ENCODE measurements around the gene HNRNPH2. TPM values are rescaled to one million over a fixed set of nuclear protein-coding genes. Genes with fewer than 3 reads are reported as not detected.

The HNRNPH2 gene
- 50.1 and 55.4 TPM in 2 replicates for polyA plus RNA-seq (2011; rRNA removed)
- 14.8 and 16.4 TPM in 2 replicates for polyA plus RNA-seq (2012; cell fraction: cytosol; rRNA removed)
- 6.9 and 16.9 TPM in 2 replicates for polyA plus RNA-seq (2012; cell fraction: nucleus; rRNA removed)
- polyA plus RNA-seq (2017; fragmentation: RNase III; extraction: RNeasy Plus Mini Kit Qiagen cat#74134 plus additional on column Dnase treatment) = 74.9 to 88.0 TPM (median 86.5 TPM) in 3 replicates
- 14.5 and 16.0 TPM in 2 replicates for polyA minus RNA-seq (2011; rRNA and poly(A)+ RNA removed)

DNA sequence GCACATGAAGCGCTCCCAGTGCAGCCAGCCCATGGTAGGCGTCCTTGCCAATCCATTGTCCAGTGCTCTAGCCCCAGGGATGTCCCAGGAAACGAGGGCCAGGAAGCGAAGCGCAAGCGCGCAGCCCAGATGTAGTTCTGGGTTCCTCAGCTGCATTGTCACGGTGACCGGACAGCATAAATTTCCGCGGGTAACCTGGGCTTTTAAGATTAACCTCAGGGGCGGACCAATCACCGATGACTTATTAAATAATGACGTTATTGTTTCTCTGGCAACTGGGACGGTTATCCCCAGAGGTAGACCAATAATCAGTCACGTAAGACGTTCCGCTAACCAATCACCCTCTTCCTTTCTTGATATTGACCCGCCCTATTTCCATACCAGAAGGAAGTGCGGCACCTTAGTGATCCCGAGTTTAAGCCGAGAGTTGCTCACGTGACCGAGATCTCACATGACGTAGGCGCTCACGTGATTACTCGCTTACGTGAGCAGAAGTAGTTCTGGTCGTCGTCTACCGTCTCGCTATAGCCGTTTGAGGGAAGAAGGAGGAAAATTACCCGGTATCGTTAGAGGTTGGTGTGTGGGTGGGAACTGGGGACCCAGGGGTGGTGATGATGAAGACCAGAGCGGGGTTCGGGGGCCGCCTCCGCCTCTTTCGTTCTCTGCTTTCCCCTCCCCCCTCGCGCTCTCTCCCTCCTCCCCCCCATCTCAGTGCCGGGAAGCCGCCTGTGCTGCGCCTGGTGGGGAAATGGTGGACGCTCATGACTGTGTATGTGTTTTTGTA, at the start of gene HNRNPH2, which contains the start of gene GLA:
HNRNPH2 (plus strand) TSS at position 475 of the 784 bp plus-strand sequence. CDS start 3,767 bp downstream, outside the sequence.
GLA (minus strand) TSS at position 178 of the 784 bp plus-strand sequence; CDS start at position 156, 22 bp downstream.
- ChIA-PET POLR2A (interaction anchor here (1.0 to 1.3 kb wide), 5 partner anchors 10 to 59 kb away, joined by 3 to 11 read pairs (median 4); partner anchors contain the start of genes RPL36A and TIMM8A), CTCF (no interaction called here)
- FAIRE-seq (peak; percentile 100), DNase-seq (ENCODE audit: low read depth in 1 of 2, low spot score in 1 of 2) (peak; percentile 83 to 99), ATAC-seq (peak; percentile 91 to 92)
- peak within 1 kb of the TSS; percentile 97 for H3K4me2 ChIP-seq
- under 1% methylated on average over 41 of the region's 47 CpGs for whole genome bisulfite sequencing (ENCODE audit: missing lambda C conversion rate)
- H3K27ac ChIP-seq = peak within 1 kb of the TSS; percentile 88 to 94
- H3K9me3 ChIP-seq = no peaks in the 10 kb centered on the region
- peak within 1 kb of the TSS; percentile 76 for H3K4me3 ChIP-seq
- H3K4me1 ChIP-seq = peaks cover 17% of the 10 kb centered on the region; the same call in 2 of the 3 replicates
- TF ChIP-seq POLR2AphosphoS2 (conservative IDR thresholded peaks at IDR 0.05; ENCODE audit: low read length) = no peak
- no peak for TF ChIP-seq MAZ (IDR thresholded peaks at IDR 0.05; ENCODE audit: borderline replicate concordance, low read depth, low read length)
- TF ChIP-seq NR3C1 (IDR thresholded peaks at IDR 0.05) = no peak
- peak; percentile 53 to 67; a peak in 3 of 5 replicates for TF ChIP-seq JUN (IDR thresholded peaks at IDR 0.05)
- TF ChIP-seq, protein P1, sequence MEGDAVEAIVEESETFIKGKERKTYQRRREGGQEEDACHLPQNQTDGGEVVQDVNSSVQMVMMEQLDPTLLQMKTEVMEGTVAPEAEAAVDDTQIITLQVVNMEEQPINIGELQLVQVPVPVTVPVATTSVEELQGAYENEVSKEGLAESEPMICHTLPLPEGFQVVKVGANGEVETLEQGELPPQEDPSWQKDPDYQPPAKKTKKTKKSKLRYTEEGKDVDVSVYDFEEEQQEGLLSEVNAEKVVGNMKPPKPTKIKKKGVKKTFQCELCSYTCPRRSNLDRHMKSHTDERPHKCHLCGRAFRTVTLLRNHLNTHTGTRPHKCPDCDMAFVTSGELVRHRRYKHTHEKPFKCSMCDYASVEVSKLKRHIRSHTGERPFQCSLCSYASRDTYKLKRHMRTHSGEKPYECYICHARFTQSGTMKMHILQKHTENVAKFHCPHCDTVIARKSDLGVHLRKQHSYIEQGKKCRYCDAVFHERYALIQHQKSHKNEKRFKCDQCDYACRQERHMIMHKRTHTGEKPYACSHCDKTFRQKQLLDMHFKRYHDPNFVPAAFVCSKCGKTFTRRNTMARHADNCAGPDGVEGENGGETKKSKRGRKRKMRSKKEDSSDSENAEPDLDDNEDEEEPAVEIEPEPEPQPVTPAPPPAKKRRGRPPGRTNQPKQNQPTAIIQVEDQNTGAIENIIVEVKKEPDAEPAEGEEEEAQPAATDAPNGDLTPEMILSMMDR (IDR thresholded peaks at IDR 0.05) = no peak
- TF ChIP-seq EHMT2 (IDR thresholded peaks at IDR 0.05; ENCODE audit: low read depth) = no peak
- TF ChIP-seq, protein P2, sequence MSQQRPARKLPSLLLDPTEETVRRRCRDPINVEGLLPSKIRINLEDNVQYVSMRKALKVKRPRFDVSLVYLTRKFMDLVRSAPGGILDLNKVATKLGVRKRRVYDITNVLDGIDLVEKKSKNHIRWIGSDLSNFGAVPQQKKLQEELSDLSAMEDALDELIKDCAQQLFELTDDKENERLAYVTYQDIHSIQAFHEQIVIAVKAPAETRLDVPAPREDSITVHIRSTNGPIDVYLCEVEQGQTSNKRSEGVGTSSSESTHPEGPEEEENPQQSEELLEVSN (IDR thresholded peaks at IDR 0.05; ENCODE audit: borderline replicate concordance, low read depth) = no peak
- no peak for TF ChIP-seq TP53 (CRISPR knock-in tag; IDR thresholded peaks at IDR 0.05)
- no peak for TF ChIP-seq RCOR1 (IDR thresholded peaks at IDR 0.05; ENCODE audit: low read depth, low read length)
- no peak for TF ChIP-seq RNF2 (IDR thresholded peaks at IDR 0.05; ENCODE audit: borderline replicate concordance, low read depth)
- no peak for TF ChIP-seq CBX2 (IDR thresholded peaks at IDR 0.05; ENCODE audit: borderline replicate concordance, low read depth)
- no peak for TF ChIP-seq FOSB (CRISPR knock-in tag; IDR thresholded peaks at IDR 0.05)
- TF ChIP-seq, protein P3, sequence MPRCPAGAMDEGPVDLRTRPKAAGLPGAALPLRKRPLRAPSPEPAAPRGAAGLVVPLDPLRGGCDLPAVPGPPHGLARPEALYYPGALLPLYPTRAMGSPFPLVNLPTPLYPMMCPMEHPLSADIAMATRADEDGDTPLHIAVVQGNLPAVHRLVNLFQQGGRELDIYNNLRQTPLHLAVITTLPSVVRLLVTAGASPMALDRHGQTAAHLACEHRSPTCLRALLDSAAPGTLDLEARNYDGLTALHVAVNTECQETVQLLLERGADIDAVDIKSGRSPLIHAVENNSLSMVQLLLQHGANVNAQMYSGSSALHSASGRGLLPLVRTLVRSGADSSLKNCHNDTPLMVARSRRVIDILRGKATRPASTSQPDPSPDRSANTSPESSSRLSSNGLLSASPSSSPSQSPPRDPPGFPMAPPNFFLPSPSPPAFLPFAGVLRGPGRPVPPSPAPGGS (IDR thresholded peaks at IDR 0.05) = 0 out of 3 replicates have a peak, but pooled peaks have one; percentile 37
- TF ChIP-seq, protein P4, sequence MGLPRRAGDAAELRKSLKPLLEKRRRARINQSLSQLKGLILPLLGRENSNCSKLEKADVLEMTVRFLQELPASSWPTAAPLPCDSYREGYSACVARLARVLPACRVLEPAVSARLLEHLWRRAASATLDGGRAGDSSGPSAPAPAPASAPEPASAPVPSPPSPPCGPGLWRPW (IDR thresholded peaks at IDR 0.05) = no peak
- no peak for TF ChIP-seq KDM5A (IDR thresholded peaks at IDR 0.05)
- TF ChIP-seq TFCP2L1 (CRISPR knock-in tag; IDR thresholded peaks at IDR 0.05) = no peak
- peak; percentile 88 for TF ChIP-seq BHLHE40 (IDR thresholded peaks at IDR 0.05; ENCODE audit: low read depth, low read length)
- TF ChIP-seq POLR2A (IDR thresholded peaks at IDR 0.05; ENCODE audit: low read length) = peak; percentile 82
- no peak for TF ChIP-seq ZC3H11A (IDR thresholded peaks at IDR 0.05)
- TF ChIP-seq, protein P5, sequence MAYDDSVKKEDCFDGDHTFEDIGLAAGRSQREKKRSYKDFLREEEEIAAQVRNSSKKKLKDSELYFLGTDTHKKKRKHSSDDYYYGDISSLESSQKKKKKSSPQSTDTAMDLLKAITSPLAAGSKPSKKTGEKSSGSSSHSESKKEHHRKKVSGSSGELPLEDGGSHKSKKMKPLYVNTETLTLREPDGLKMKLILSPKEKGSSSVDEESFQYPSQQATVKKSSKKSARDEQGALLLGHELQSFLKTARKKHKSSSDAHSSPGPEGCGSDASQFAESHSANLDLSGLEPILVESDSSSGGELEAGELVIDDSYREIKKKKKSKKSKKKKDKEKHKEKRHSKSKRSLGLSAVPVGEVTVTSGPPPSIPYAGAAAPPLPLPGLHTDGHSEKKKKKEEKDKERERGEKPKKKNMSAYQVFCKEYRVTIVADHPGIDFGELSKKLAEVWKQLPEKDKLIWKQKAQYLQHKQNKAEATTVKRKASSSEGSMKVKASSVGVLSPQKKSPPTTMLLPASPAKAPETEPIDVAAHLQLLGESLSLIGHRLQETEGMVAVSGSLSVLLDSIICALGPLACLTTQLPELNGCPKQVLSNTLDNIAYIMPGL (CRISPR knock-in tag; IDR thresholded peaks at IDR 0.05; ENCODE audit: borderline replicate concordance) = no peak
- no peak for TF ChIP-seq JUNB (IDR thresholded peaks at IDR 0.05)
- TF ChIP-seq SREBF2 (IDR thresholded peaks at IDR 0.05) = no peak
- TF ChIP-seq, protein P6, sequence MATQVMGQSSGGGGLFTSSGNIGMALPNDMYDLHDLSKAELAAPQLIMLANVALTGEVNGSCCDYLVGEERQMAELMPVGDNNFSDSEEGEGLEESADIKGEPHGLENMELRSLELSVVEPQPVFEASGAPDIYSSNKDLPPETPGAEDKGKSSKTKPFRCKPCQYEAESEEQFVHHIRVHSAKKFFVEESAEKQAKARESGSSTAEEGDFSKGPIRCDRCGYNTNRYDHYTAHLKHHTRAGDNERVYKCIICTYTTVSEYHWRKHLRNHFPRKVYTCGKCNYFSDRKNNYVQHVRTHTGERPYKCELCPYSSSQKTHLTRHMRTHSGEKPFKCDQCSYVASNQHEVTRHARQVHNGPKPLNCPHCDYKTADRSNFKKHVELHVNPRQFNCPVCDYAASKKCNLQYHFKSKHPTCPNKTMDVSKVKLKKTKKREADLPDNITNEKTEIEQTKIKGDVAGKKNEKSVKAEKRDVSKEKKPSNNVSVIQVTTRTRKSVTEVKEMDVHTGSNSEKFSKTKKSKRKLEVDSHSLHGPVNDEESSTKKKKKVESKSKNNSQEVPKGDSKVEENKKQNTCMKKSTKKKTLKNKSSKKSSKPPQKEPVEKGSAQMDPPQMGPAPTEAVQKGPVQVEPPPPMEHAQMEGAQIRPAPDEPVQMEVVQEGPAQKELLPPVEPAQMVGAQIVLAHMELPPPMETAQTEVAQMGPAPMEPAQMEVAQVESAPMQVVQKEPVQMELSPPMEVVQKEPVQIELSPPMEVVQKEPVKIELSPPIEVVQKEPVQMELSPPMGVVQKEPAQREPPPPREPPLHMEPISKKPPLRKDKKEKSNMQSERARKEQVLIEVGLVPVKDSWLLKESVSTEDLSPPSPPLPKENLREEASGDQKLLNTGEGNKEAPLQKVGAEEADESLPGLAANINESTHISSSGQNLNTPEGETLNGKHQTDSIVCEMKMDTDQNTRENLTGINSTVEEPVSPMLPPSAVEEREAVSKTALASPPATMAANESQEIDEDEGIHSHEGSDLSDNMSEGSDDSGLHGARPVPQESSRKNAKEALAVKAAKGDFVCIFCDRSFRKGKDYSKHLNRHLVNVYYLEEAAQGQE (IDR thresholded peaks at IDR 0.05) = no peak
- no peak for TF ChIP-seq ATOH8 (CRISPR knock-in tag; IDR thresholded peaks at IDR 0.05; ENCODE audit: low read depth)
- no peak for TF ChIP-seq CBX8 (IDR thresholded peaks at IDR 0.05)
- TF ChIP-seq HOXB5 (CRISPR knock-in tag; IDR thresholded peaks at IDR 0.05) = no peak
- TF ChIP-seq, protein P7, sequence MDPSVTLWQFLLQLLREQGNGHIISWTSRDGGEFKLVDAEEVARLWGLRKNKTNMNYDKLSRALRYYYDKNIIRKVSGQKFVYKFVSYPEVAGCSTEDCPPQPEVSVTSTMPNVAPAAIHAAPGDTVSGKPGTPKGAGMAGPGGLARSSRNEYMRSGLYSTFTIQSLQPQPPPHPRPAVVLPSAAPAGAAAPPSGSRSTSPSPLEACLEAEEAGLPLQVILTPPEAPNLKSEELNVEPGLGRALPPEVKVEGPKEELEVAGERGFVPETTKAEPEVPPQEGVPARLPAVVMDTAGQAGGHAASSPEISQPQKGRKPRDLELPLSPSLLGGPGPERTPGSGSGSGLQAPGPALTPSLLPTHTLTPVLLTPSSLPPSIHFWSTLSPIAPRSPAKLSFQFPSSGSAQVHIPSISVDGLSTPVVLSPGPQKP (IDR thresholded peaks at IDR 0.05; ENCODE audit: low read depth, low read length) = no peak

All from A549 (cell line).